C4-2B (cell line): Measurements from ENCODE around the gene INHBC.

Source experiments
- CTCF ChIP-seq: fragments of 450-650 bp; conservative IDR thresholded peaks from 2 replicates; pipeline ENCODE4 v1.5.1; 2017; ENCODE audit warnings: mild to moderate bottlenecking
- ZFX ChIP-seq: fragments of 450-650 bp; IDR thresholded peaks from 2 replicates; pipeline ENCODE4 v1.6.1; 2017

- TF ChIP-seq CTCF, result no peak
- TF ChIP-seq ZFX, result no peak
These were observed 14.1 kb downstream of the INHBC start for GRCh38 chr12:57448669-57449068.
